NT2/D1 (cell line): ENCODE data around the gene DIP2C.

ENCODE experiments used
- SUZ12 ChIP-seq: IDR thresholded peaks from 2 replicates; pipeline ENCODE4 v1.6.1; 2011; ENCODE audit not compliant: insufficient read length, insufficient read depth; ENCODE audit errors: extremely low read depth
- ZNF274 ChIP-seq: IDR thresholded peaks from 2 replicates; pipeline ENCODE4 v1.6.1; 2011; ENCODE audit warnings: mild to moderate bottlenecking, low read depth, low read length

GRCh38 chr10:603745-604144 is 85.7 kb downstream of the DIP2C start:
- no peak for TF ChIP-seq ZNF274
- no peak for TF ChIP-seq SUZ12
